ENCODE results near the gene MMS22L.

MMS22L gene

DNA sequence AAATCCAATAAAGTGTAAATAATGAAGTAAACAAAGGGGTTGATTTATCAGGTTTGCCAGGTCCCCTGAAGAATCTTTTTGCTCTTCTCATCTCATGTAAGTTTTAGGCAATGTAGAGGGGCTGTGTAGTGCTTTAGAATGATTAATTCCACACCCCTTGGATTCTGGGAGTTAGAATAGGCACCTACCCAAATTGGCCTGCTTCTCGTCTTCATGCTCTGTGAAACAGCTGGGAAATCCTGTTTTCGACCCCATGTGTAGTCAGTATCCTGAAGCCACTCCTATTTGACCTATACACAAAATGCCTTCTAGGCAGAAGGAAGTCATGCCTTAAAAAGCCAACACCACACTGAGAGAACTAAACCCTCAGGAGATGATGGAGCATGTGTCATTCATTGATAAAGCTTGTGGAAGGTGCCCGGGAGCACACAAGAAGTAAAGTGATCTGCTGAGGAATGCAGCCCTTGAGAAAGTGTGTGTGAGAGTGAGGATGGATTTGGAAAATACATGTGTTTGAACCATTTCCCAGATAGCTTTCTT, 187.6 kb downstream of the MMS22L start:
- no peak overlapping the region for H3K4me3 ChIP-seq (ENCODE audit: control insufficient read depth, low read depth, low read length)
- DNase-seq (ENCODE audit: low read depth), result no peak
- TF ChIP-seq, protein P1, sequence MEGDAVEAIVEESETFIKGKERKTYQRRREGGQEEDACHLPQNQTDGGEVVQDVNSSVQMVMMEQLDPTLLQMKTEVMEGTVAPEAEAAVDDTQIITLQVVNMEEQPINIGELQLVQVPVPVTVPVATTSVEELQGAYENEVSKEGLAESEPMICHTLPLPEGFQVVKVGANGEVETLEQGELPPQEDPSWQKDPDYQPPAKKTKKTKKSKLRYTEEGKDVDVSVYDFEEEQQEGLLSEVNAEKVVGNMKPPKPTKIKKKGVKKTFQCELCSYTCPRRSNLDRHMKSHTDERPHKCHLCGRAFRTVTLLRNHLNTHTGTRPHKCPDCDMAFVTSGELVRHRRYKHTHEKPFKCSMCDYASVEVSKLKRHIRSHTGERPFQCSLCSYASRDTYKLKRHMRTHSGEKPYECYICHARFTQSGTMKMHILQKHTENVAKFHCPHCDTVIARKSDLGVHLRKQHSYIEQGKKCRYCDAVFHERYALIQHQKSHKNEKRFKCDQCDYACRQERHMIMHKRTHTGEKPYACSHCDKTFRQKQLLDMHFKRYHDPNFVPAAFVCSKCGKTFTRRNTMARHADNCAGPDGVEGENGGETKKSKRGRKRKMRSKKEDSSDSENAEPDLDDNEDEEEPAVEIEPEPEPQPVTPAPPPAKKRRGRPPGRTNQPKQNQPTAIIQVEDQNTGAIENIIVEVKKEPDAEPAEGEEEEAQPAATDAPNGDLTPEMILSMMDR (IDR thresholded peaks at IDR 0.05; ENCODE audit: control insufficient read depth, insufficient read depth, low read depth, low read length, missing control alignments), result no peak

DNA sequence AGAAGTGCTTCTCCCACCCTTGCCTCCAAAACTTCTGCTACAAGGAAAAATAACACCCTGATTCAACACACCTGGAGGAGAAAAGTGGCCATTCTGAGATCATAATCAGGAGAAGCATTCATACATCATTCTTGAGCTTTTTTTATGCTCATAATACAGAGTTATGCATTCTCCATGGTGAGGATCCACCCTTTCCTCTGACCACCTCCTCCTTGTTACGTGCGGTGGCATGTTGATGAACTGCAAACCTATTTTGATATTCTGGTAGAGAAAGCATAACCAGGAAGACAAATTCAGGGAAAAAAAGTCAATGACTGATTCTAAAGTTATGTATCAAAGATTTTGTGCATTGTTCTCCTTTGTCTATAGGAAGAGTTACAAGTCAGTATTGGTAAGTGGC, 188.6 kb downstream of the MMS22L start:
- TF ChIP-seq, protein P1 (IDR thresholded peaks at IDR 0.05; ENCODE audit: control insufficient read depth, insufficient read depth, low read depth, low read length, missing control alignments), result no peak
- no peak for DNase-seq (ENCODE audit: low read depth)
- no peak overlapping the region for H3K4me3 ChIP-seq (ENCODE audit: control insufficient read depth, low read depth, low read length)

DNA sequence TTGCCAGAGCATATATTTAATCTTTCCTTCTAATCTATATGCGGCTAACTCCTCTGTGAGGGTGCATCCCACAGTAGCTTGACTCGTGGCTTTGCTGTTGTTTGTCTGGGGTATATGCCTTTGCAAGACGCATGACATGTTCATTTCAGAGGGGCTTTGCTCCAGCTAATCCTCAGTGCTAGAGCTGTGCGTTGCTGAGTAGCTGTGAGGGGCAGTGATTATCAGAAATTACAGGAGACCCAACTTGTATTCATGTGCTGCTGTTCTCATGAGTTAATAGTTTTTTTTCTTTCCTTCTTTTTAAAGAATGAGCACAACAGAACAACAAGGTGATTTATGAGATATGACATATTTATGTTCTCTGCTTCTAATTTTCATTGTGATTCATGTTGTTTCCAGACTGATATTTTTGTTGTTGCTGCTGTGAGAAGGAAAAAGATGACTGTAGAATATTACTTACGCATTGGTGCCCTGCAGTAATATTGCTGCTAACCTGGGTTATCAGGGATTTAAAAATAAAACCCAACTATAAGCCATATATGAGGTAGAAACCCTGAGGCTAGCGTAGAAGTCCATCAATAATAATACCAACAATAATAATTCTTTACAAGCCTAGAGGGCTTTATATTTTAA, 190.2 kb downstream of the MMS22L start:
- no peak for DNase-seq (ENCODE audit: low read depth)
- H3K4me3 ChIP-seq (ENCODE audit: control insufficient read depth, low read depth, low read length), result no peak overlapping the region
- TF ChIP-seq, protein P1 (IDR thresholded peaks at IDR 0.05; ENCODE audit: control insufficient read depth, insufficient read depth, low read depth, low read length, missing control alignments), result no peak
